B cell (primary cell): ENCODE data around the gene YY1. TPM values are rescaled to one million over a fixed set of nuclear protein-coding genes. Genes with fewer than 3 reads are reported as not detected.

Source experiments
- ATAC-seq: fragments of 200-7000 bp; cut with Tn5 transposase; one replicate; pipeline ENCODE4 v1.10.0; 2021; ENCODE audit warnings: low read depth, mild to moderate bottlenecking, moderate number of reproducible peaks, moderate library complexity
- CTCF ChIA-PET: fragments of 350-600 bp; sonication (Branson Sonifier 250); formaldehyde crosslinking; loops from one replicate; lab custom pipeline; 2021; ENCODE audit warnings: antibody characterized with exemption, inconsistent platforms; lab: Charles Lee
- POLR2A ChIA-PET: fragments of 350-600 bp; sonication (Branson Sonifier 250); formaldehyde crosslinking; loops from one replicate; lab custom pipeline; 2021; ENCODE audit warnings: antibody characterized with exemption; lab: Charles Lee
- DNase-seq: peaks from one replicate; pipeline ENCODE4 v3.0.0; 2013
- H2AFZ ChIP-seq: 2 replicates; pipeline ENCODE4 v1.6.1; 2012; ENCODE audit warnings: mild to moderate bottlenecking, low read depth, low read length; ENCODE audit not compliant: insufficient read depth, poor library complexity, severe bottlenecking
- H3K27ac ChIP-seq, 2 donors: 1 replicate in 1 of 2; 2 replicates in 1 of 2; pipeline ENCODE4 v1.5.1; 2012 to 2013; ENCODE audit warnings: low read length in 2 of 2, mild to moderate bottlenecking in 2 of 2, moderate library complexity in 1 of 2
- H3K27me3 ChIP-seq, 4 experiments: fragments of 200-600 bp in 1 of 4; sonication (generic) in 1 of 4; replicated peaks in 1 of 4; 1 replicate in 2 of 4; 2 replicates in 2 of 4; pipeline versions ENCODE4 v1.6.1 to v1.7.0; 2013 to 2016; ENCODE audit warnings: low read length in 3 of 4, mild to moderate bottlenecking in 2 of 4, mixed read lengths in 1 of 4, moderate library complexity in 1 of 4; ENCODE audit not compliant: insufficient read depth in 4 of 4, control insufficient read depth in 3 of 4; ENCODE audit errors: control extremely low read depth in 1 of 4
- H3K36me3 ChIP-seq, 2 experiments: replicated peaks in 1 of 2; 1 replicate in 1 of 2; 2 replicates in 1 of 2; pipeline versions ENCODE4 v1.6.1 to v1.7.1; 2013; ENCODE audit warnings: low read length in 1 of 2; ENCODE audit not compliant: insufficient read depth in 2 of 2, control insufficient read depth in 1 of 2; ENCODE audit errors: control extremely low read depth in 1 of 2, extremely low read depth in 1 of 2
- H3K4me1 ChIP-seq, 2 donors: fragments of 200-600 bp in 1 of 2; sonication (generic) in 1 of 2; 1 replicate in 1 of 2; 2 replicates in 1 of 2; pipeline versions ENCODE4 v1.5.1 to v1.6.1; 2013 to 2017; ENCODE audit warnings: low read length in 2 of 2; ENCODE audit not compliant: control insufficient read depth in 2 of 2, insufficient read depth in 2 of 2
- H3K4me2 ChIP-seq: replicated peaks from 2 replicates; pipeline ENCODE3; 2012; ENCODE audit warnings: mild to moderate bottlenecking, low read depth, low read length; ENCODE audit not compliant: poor library complexity, severe bottlenecking
- H3K4me3 ChIP-seq, 5 experiments: fragments of 200-600 bp in 1 of 5; sonication (generic) in 1 of 5; 1 replicate in 3 of 5; 2 replicates in 2 of 5; pipeline versions ENCODE4 v1.5.1 to v1.7.0; 2011 to 2016; ENCODE audit warnings: low read length in 4 of 5, mild to moderate bottlenecking in 4 of 5, low read depth in 2 of 5, control low read depth in 1 of 5, moderate library complexity in 1 of 5; ENCODE audit not compliant: insufficient read depth in 1 of 5; ENCODE audit errors: control extremely low read depth in 1 of 5, extremely low read depth in 1 of 5
- H3K79me2 ChIP-seq: fragments of 200-600 bp; sonication (generic); one replicate; pipeline ENCODE4 v1.6.0; 2016; ENCODE audit warnings: low read length; ENCODE audit not compliant: control insufficient read depth, insufficient read depth
- H3K9ac ChIP-seq: fragments of 200-600 bp; sonication (generic); 2 replicates; pipeline ENCODE4 v1.6.1; 2017; ENCODE audit warnings: mild to moderate bottlenecking, low read length, moderate library complexity
- H3K9me3 ChIP-seq, 3 donors: one replicate each; pipeline versions ENCODE4 v1.6.1 to v1.7.1; 2013; ENCODE audit warnings: low read length in 2 of 3; ENCODE audit not compliant: control insufficient read depth in 2 of 3, insufficient read depth in 1 of 3; ENCODE audit errors: control extremely low read depth in 1 of 3
- H4K20me1 ChIP-seq: 2 replicates; pipeline ENCODE4 v1.6.0; 2012; ENCODE audit warnings: mild to moderate bottlenecking, low read length; ENCODE audit not compliant: insufficient read depth, control insufficient read depth, poor library complexity, severe bottlenecking
- H3K27ac Mint-ChIP-seq: one replicate; pipeline ENCODE4 v1.8.0; 2021; ENCODE audit warnings: mixed read lengths
- H3K27me3 Mint-ChIP-seq: one replicate; pipeline ENCODE4 v1.8.0; 2021; ENCODE audit warnings: mixed read lengths
- H3K4me1 Mint-ChIP-seq: one replicate; pipeline ENCODE4 v1.8.0; 2021; ENCODE audit warnings: mixed read lengths
- H3K4me3 Mint-ChIP-seq: one replicate; pipeline ENCODE4 v1.8.0; 2021; ENCODE audit warnings: mixed read lengths
- H3K9me3 Mint-ChIP-seq: one replicate; pipeline ENCODE4 v1.8.0; 2022; ENCODE audit warnings: mixed read lengths; ENCODE audit not compliant: insufficient read depth
- EZH2 ChIP-seq: IDR thresholded peaks from 2 replicates; pipeline ENCODE4 v1.6.1; 2012; ENCODE audit warnings: borderline replicate concordance, low read depth, mild to moderate bottlenecking, moderate library complexity, low read length; ENCODE audit not compliant: insufficient read depth, poor library complexity, severe bottlenecking
- WGBS: methylation state at CpG from one replicate; pipeline ENCODE4 v1.1.5; 2013; ENCODE audit warnings: missing lambda C conversion rate; ENCODE audit not compliant: insufficient coverage; 5-methylcytosine and 5-hydroxymethylcytosine counted together
- intact Hi-C: fragments of 100-400 bp; cut with micrococcal nuclease; formaldehyde crosslinking; loops from one replicate; pipeline ENCODE4 v1.10.0; 2022
- polyA plus RNA-seq: library from polyadenylated mRNA; depleted of rRNA; stranded (reverse); fragments of >200 nt; gene quantifications from 2 replicates; pipeline ENCODE4 v1.2.3, GENCODE V29; 2012
- total RNA-seq, 2 donors: library from RNA; stranded (reverse); fragments of 120-200 nt in 1 of 2; gene quantifications; 1 replicate in 1 of 2; 2 replicates in 1 of 2; pipeline versions ENCODE4 v1.2.3 to v1.2.4, GENCODE V29; 2013 to 2022
- TF ChIP-seq, protein P1 (sequence below): fragments of 200-600 bp; IDR thresholded peaks from one replicate; pipeline ENCODE4 v1.8.0; 2022; ENCODE audit warnings: antibody characterized with exemption, mild to moderate bottlenecking

Gene YY1
- total and polyA plus RNA-seq, 2 donors (not counting 1 experiment from before 2014, with no cell fraction given), result 24.0 to 91.4 TPM

DNA sequence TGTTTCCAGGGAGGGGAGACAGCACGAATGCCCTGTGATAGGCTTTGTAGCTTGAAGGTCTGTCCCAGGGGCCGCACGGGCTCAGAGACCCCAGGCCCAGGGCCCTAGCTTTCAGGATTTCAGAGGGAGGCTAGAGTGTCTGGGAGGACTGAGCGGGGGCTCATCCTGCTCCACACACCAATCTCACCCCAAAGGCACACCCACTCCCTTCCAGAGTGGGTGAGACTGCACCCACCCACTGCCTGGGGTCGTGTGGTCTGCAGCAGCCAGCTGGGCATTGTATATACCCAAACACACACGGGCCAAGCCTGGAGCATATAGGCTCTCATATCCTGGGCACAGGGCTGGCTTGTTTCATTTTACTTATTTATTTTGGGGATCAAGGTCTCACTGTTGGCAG is 78.4 kb downstream of the YY1 start:
- CTCF ChIA-PET, result interaction anchor here (1.0 to 2.4 kb wide), 5 partner anchors 20 to 62 kb away, joined by 3 to 15 read pairs (median 5); no protein-coding TSS in a partner anchor
- intact Hi-C loops, result loop anchor here (5.0 kb wide), 1 partner anchor 45 kb away; no protein-coding TSS in a partner anchor
- Histone ChIP-seq H3K4me1 (peaks cover 11 to 20% of the 10 kb centered on the region in 2 donors), H3K9me3 (no peaks in the 10 kb centered on the region), H2AFZ (peak overlapping the region; percentile 73), H3K4me3 (no peak overlapping the region), H3K4me2 (peak overlapping the region; percentile 74), H4K20me1 (no peaks in the 10 kb centered on the region), H3K9ac (peak overlapping the region; percentile 69), H3K27me3 (no peaks in the 10 kb centered on the region), H3K79me2 (no peaks in the 10 kb centered on the region), H3K27ac (peak overlapping the region in 1 of 2 donors; percentile 56), H3K36me3 (no peaks in the 10 kb centered on the region)
- ATAC-seq, result no peak
- DNase-seq, result no peak
- POLR2A ChIA-PET, result no interaction called here
- peak overlapping the region; percentile 89 for H3K27ac Mint-ChIP-seq
- WGBS, result 90% methylated on average over 3 of the region's 6 CpGs
- H3K4me1 Mint-ChIP-seq, result peaks cover 10% of the 10 kb centered on the region
- no peaks in the 10 kb centered on the region for H3K9me3 Mint-ChIP-seq
- TF ChIP-seq, protein P1, sequence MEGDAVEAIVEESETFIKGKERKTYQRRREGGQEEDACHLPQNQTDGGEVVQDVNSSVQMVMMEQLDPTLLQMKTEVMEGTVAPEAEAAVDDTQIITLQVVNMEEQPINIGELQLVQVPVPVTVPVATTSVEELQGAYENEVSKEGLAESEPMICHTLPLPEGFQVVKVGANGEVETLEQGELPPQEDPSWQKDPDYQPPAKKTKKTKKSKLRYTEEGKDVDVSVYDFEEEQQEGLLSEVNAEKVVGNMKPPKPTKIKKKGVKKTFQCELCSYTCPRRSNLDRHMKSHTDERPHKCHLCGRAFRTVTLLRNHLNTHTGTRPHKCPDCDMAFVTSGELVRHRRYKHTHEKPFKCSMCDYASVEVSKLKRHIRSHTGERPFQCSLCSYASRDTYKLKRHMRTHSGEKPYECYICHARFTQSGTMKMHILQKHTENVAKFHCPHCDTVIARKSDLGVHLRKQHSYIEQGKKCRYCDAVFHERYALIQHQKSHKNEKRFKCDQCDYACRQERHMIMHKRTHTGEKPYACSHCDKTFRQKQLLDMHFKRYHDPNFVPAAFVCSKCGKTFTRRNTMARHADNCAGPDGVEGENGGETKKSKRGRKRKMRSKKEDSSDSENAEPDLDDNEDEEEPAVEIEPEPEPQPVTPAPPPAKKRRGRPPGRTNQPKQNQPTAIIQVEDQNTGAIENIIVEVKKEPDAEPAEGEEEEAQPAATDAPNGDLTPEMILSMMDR, result no peak
- TF ChIP-seq EZH2, result no peak
- H3K4me3 Mint-ChIP-seq, result peak overlapping the region; percentile 78
- no peaks in the 10 kb centered on the region for H3K27me3 Mint-ChIP-seq
